Measurements from ENCODE around the gene GFRA3.

DNA sequence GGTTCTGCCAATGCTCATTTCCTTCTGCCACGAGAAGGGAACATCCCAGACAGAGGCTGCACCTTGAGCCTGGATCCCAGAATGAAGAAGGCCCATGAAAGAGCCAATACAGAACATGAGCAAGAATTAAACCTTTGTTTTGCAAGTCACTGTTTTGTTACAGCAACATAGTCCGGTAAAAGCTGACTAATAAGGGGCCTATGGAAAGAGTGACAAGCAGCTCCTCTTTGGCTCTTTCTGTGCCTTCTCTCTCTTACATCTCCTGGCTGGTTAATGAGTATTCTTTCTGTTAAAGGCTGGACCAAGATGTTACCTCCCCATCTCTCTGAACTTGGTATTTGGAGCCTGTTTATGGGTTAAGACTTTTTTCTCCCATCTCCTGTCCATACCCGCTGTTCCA lies 10.8 kb downstream of the GFRA3 start:
- no peak for TF ChIP-seq EZH2 (IDR thresholded peaks at IDR 0.05)
- no peak for TF ChIP-seq POLR2AphosphoS5 (IDR thresholded peaks at IDR 0.05; ENCODE audit: borderline replicate concordance, low read depth, low read length)
